ENCODE measurements around the gene G3BP2. TPM values are rescaled to one million over a fixed set of nuclear protein-coding genes. Genes with fewer than 3 reads are reported as not detected.

G3BP2 gene
- total and polyA plus RNA-seq, 9 of the 15 experiments (the other 6 are each of a cell fraction or from before 2014, with no cell fraction given) = 25.2 to 222 (median 130) TPM

DNA sequence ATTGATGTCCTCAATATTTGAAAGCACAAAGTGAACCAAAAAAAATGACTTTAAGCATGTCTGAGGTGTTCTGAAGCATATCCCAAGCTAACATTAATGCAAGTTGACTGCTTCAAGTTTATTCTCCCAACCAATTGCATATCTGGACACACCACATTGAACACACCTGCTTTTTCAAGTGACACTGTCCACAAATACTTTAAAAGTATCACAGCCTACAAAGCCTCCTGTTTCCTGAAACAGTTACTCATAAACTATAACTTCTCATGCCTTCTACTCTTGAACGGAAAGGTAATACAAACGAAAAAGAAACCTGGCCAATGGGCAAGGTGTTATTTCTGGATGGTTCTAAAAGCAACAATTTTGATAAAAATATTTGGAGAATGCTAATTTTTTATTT lies 44.0 kb downstream of the G3BP2 start (continued):
- TF ChIP-seq, protein P1, sequence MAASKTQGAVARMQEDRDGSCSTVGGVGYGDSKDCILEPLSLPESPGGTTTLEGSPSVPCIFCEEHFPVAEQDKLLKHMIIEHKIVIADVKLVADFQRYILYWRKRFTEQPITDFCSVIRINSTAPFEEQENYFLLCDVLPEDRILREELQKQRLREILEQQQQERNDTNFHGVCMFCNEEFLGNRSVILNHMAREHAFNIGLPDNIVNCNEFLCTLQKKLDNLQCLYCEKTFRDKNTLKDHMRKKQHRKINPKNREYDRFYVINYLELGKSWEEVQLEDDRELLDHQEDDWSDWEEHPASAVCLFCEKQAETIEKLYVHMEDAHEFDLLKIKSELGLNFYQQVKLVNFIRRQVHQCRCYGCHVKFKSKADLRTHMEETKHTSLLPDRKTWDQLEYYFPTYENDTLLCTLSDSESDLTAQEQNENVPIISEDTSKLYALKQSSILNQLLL (CRISPR knock-in tag; IDR thresholded peaks at IDR 0.05; ENCODE audit: borderline replicate concordance) = no peak

DNA sequence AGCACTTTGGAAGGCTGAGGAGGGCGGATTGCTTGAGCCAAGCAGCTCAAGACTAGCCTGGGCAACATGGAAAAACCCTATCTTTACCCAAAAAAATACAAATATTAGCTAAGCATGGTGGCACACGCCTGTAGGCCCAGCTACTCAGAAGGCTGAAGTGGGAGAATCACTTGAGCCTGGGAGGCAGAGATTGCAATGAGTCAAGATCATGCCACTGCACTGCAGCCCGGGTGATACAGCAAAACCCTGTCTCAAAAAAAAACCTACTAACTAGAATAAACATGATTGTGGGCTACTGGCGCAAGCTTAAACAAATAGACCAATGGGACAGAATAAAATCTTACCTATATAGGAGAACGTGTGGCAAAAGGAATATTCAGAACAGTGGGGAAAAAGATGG lies 50.2 kb downstream of the G3BP2 start:
- no peaks in the 10 kb centered on the region for H3K79me2 ChIP-seq (ENCODE audit: control insufficient read depth, insufficient read depth, low read length)
- BruUV-seq (replicated peaks) = no TSS peak
- in situ Hi-C loops (cut with MboI) (no loop called here), intact Hi-C loops (cut with micrococcal nuclease) (no loop called here)
- no peak for FAIRE-seq
- H3K9me3 ChIP-seq (replicated peaks; ENCODE audit: control insufficient read depth, insufficient read depth, low read depth, low read length) = no peaks in the 10 kb centered on the region
- POLR2A ChIA-PET = no interaction called here
- H2AFZ ChIP-seq (ENCODE audit: low read depth, low read length) = no peak overlapping the region
- no peaks in the 10 kb centered on the region for H3K27me3 ChIP-seq (ENCODE audit: control insufficient read depth in 2 of 2, insufficient read depth in 2 of 2, low read length in 2 of 2)
- no peak for ATAC-seq
- no peak for DNase-seq (ENCODE audit: extremely low read depth in 1 of 4, low spot score in 3 of 4)
- H3K4me2 ChIP-seq (ENCODE audit: insufficient read depth, low read length) = no peak overlapping the region
- no peaks in the 10 kb centered on the region for H3K9me1 ChIP-seq (ENCODE audit: control insufficient read depth, insufficient read depth, low read length)
- CTCF ChIA-PET (ENCODE audit: low intra/inter-chr PET ratio) = no interaction called here
- H3K27ac ChIP-seq (ENCODE audit: extremely low read depth, low read depth, low read length) = no peak overlapping the region
- TF ChIP-seq, protein P2, sequence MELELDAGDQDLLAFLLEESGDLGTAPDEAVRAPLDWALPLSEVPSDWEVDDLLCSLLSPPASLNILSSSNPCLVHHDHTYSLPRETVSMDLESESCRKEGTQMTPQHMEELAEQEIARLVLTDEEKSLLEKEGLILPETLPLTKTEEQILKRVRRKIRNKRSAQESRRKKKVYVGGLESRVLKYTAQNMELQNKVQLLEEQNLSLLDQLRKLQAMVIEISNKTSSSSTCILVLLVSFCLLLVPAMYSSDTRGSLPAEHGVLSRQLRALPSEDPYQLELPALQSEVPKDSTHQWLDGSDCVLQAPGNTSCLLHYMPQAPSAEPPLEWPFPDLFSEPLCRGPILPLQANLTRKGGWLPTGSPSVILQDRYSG (tag; conservative IDR thresholded peaks at IDR 0.05; ENCODE audit: low read depth) = no peak
- 0 out of 2 replicates have a peak, but pooled peaks have one; percentile 21 for TF ChIP-seq FOSL1 (tag; conservative IDR thresholded peaks at IDR 0.05)
- no peak overlapping the region for H3K4me3 ChIP-seq
- H3K9ac ChIP-seq (ENCODE audit: insufficient read depth in 1 of 2, low read depth in 2 of 2, low read length in 2 of 2) = no peak overlapping the region
- 27% methylated on average over 5 of the region's 5 CpGs for WGBS (ENCODE audit: insufficient coverage, low coverage, missing lambda C conversion rate)
- H3K4me1 ChIP-seq (replicated peaks in 1 of 2; ENCODE audit: control insufficient read depth in 2 of 2, insufficient read depth in 2 of 2, low read length in 2 of 2) = no peaks in the 10 kb centered on the region; a peak in 1 of 5 replicates
- no peaks in the 10 kb centered on the region for H3K36me3 ChIP-seq (ENCODE audit: control insufficient read depth, insufficient read depth, low read length)
- no peaks in the 10 kb centered on the region for H4K20me1 ChIP-seq (replicated peaks; ENCODE audit: control insufficient read depth, insufficient read depth, low read length)

Measured in K562 (cell line).